ENCODE data around the gene PTPN14.

The PTPN14 gene

GRCh38 chr1:214515544-214516433 is 35.6 kb downstream of the PTPN14 start:
- no peak for DNase-seq
- no peak overlapping the region for H2BK120ac ChIP-seq (ENCODE audit: low read depth, low read length)
- no peak overlapping the region for H2AK5ac ChIP-seq (ENCODE audit: low read length)
- no peak overlapping the region for H3K56ac ChIP-seq (ENCODE audit: low read length)
- peaks cover 23% of the 10 kb centered on the region for H3K4me1 ChIP-seq (ENCODE audit: control insufficient read depth, low read depth, low read length)
- no peak overlapping the region for H3K4me2 ChIP-seq (ENCODE audit: low read length)
- no peak overlapping the region for H3K23ac ChIP-seq (ENCODE audit: low read length)
- H3K36me3 ChIP-seq (ENCODE audit: control insufficient read depth, insufficient read depth, low read length), result no peaks in the 10 kb centered on the region
- no peak overlapping the region for H2BK5ac ChIP-seq (ENCODE audit: low read length)
- no peak overlapping the region for H4K8ac ChIP-seq (ENCODE audit: low read depth, low read length)
- peaks cover 15% of the 10 kb centered on the region for H3K79me1 ChIP-seq (ENCODE audit: low read length)
- H3K79me2 ChIP-seq (ENCODE audit: control insufficient read depth, insufficient read depth, low read length), result peaks cover 73% of the 10 kb centered on the region
- no peak overlapping the region for H3K27ac ChIP-seq (ENCODE audit: low read depth, low read length)
- peak overlapping the region; percentile 68 for H3K18ac ChIP-seq (ENCODE audit: low read length)
- WGBS (ENCODE audit: extremely low coverage, insufficient coverage, low lambda C conversion rate), result no CpG with 5 or more reads among the region's 3 CpGs
- H3K27me3 ChIP-seq (ENCODE audit: insufficient read depth, low read length, poor library complexity), result no peaks in the 10 kb centered on the region
- peak overlapping the region; percentile 99 for H2BK15ac ChIP-seq (replicated peaks; ENCODE audit: low read depth)
- no peak overlapping the region for H3K9ac ChIP-seq (ENCODE audit: low read length)
- H4K5ac ChIP-seq (ENCODE audit: low read length), result no peak overlapping the region
- H3K4ac ChIP-seq (ENCODE audit: low read depth, low read length), result no peak overlapping the region
- no peak overlapping the region for H3K4me3 ChIP-seq (ENCODE audit: low read length)

GRCh38 chr1:214514819-214515383 is 36.5 kb downstream of the PTPN14 start:
- Histone ChIP-seq H2BK15ac (replicated peaks; ENCODE audit: low read depth) (no peak overlapping the region), H3K4me2 (ENCODE audit: low read length) (no peak overlapping the region), H3K18ac (ENCODE audit: low read length) (peak overlapping the region; percentile 72), H2AK5ac (ENCODE audit: low read length) (peak overlapping the region; percentile 43), H3K9ac (ENCODE audit: low read length) (peak overlapping the region; percentile 5), H3K36me3 (ENCODE audit: control insufficient read depth, insufficient read depth, low read length) (no peaks in the 10 kb centered on the region), H2BK5ac (ENCODE audit: low read length) (peak overlapping the region; percentile 81), H3K79me1 (ENCODE audit: low read length) (peaks cover 17% of the 10 kb centered on the region), H3K4me1 (ENCODE audit: control insufficient read depth, low read depth, low read length) (peaks cover 23% of the 10 kb centered on the region), H3K4me3 (ENCODE audit: low read length) (no peak overlapping the region), H3K23ac (ENCODE audit: low read length) (no peak overlapping the region), H4K8ac (ENCODE audit: low read depth, low read length) (no peak overlapping the region), H2BK120ac (ENCODE audit: low read depth, low read length) (no peak overlapping the region), H4K5ac (ENCODE audit: low read length) (no peak overlapping the region), H3K27me3 (ENCODE audit: insufficient read depth, low read length, poor library complexity) (no peaks in the 10 kb centered on the region), H3K27ac (ENCODE audit: low read depth, low read length) (peak overlapping the region; percentile 67), H3K79me2 (ENCODE audit: control insufficient read depth, insufficient read depth, low read length) (peaks cover 74% of the 10 kb centered on the region), H3K56ac (ENCODE audit: low read length) (peak overlapping the region; percentile 66), H3K4ac (ENCODE audit: low read depth, low read length) (peak overlapping the region; percentile 37)
- WGBS (ENCODE audit: extremely low coverage, insufficient coverage, low lambda C conversion rate), result no CpG with 5 or more reads among the region's 8 CpGs
- DNase-seq, result no peak

- Histone ChIP-seq H3K79me1 (ENCODE audit: low read length) (peaks cover 19% of the 10 kb centered on the region), H3K79me2 (ENCODE audit: control insufficient read depth, insufficient read depth, low read length) (peaks cover 74% of the 10 kb centered on the region), H4K8ac (ENCODE audit: low read depth, low read length) (no peak overlapping the region), H3K4me2 (ENCODE audit: low read length) (peak overlapping the region; percentile 32), H2BK120ac (ENCODE audit: low read depth, low read length) (peak overlapping the region; percentile 63), H3K18ac (ENCODE audit: low read length) (peak overlapping the region; percentile 72), H3K27ac (ENCODE audit: low read depth, low read length) (peak overlapping the region; percentile 67), H3K23ac (ENCODE audit: low read length) (no peak overlapping the region), H2BK15ac (replicated peaks; ENCODE audit: low read depth) (no peak overlapping the region), H3K27me3 (ENCODE audit: insufficient read depth, low read length, poor library complexity) (no peaks in the 10 kb centered on the region), H2BK5ac (ENCODE audit: low read length) (peak overlapping the region; percentile 81), H3K4me1 (ENCODE audit: control insufficient read depth, low read depth, low read length) (peaks cover 23% of the 10 kb centered on the region), H3K4me3 (ENCODE audit: low read length) (no peak overlapping the region), H3K9ac (ENCODE audit: low read length) (peak overlapping the region; percentile 5), H4K5ac (ENCODE audit: low read length) (no peak overlapping the region), H3K4ac (ENCODE audit: low read depth, low read length) (peak overlapping the region; percentile 37), H2AK5ac (ENCODE audit: low read length) (peak overlapping the region; percentile 43), H3K56ac (ENCODE audit: low read length) (peak overlapping the region; percentile 66), H3K36me3 (ENCODE audit: control insufficient read depth, insufficient read depth, low read length) (no peaks in the 10 kb centered on the region)
- DNase-seq, result peak; percentile 86
- no CpG with 5 or more reads among the region's 9 CpGs for WGBS (ENCODE audit: extremely low coverage, insufficient coverage, low lambda C conversion rate)
These were observed 37.2 kb downstream of the PTPN14 start for GRCh38 chr1:214514032-214514818.

- no peak overlapping the region for H3K23ac ChIP-seq (ENCODE audit: low read length)
- no peak overlapping the region for H3K56ac ChIP-seq (ENCODE audit: low read length)
- H2BK5ac ChIP-seq (ENCODE audit: low read length), result no peak overlapping the region
- peak overlapping the region; percentile 27 for H3K27ac ChIP-seq (ENCODE audit: low read depth, low read length)
- H3K79me2 ChIP-seq (ENCODE audit: control insufficient read depth, insufficient read depth, low read length), result peaks cover 75% of the 10 kb centered on the region
- no peaks in the 10 kb centered on the region for H3K27me3 ChIP-seq (ENCODE audit: insufficient read depth, low read length, poor library complexity)
- H3K4me2 ChIP-seq (ENCODE audit: low read length), result no peak overlapping the region
- DNase-seq, result peak; percentile 51
- peak overlapping the region; percentile 52 for H3K4ac ChIP-seq (ENCODE audit: low read depth, low read length)
- no peak overlapping the region for H3K9ac ChIP-seq (ENCODE audit: low read length)
- H4K5ac ChIP-seq (ENCODE audit: low read length), result no peak overlapping the region
- no peak overlapping the region for H2BK15ac ChIP-seq (replicated peaks; ENCODE audit: low read depth)
- peaks cover 23% of the 10 kb centered on the region for H3K4me1 ChIP-seq (ENCODE audit: control insufficient read depth, low read depth, low read length)
- no peak overlapping the region for H4K8ac ChIP-seq (ENCODE audit: low read depth, low read length)
- H3K18ac ChIP-seq (ENCODE audit: low read length), result no peak overlapping the region
- WGBS (ENCODE audit: extremely low coverage, insufficient coverage, low lambda C conversion rate), result no CpG with 5 or more reads among the region's 5 CpGs
- peak overlapping the region; percentile 49 for H2BK120ac ChIP-seq (ENCODE audit: low read depth, low read length)
- H3K4me3 ChIP-seq (ENCODE audit: low read length), result no peak overlapping the region
- no peaks in the 10 kb centered on the region for H3K36me3 ChIP-seq (ENCODE audit: control insufficient read depth, insufficient read depth, low read length)
- no peak overlapping the region for H2AK5ac ChIP-seq (ENCODE audit: low read length)
- peaks cover 19% of the 10 kb centered on the region for H3K79me1 ChIP-seq (ENCODE audit: low read length)
These were observed 38.0 kb downstream of the PTPN14 start for GRCh38 chr1:214513394-214513793.

- WGBS (ENCODE audit: extremely low coverage, insufficient coverage, low lambda C conversion rate), result no CpG with 5 or more reads among the region's 1 CpG
- Histone ChIP-seq H2BK5ac (ENCODE audit: low read length) (no peak overlapping the region), H3K79me2 (ENCODE audit: control insufficient read depth, insufficient read depth, low read length) (peaks cover 76% of the 10 kb centered on the region), H3K23ac (ENCODE audit: low read length) (no peak overlapping the region), H3K4me2 (ENCODE audit: low read length) (no peak overlapping the region), H3K18ac (ENCODE audit: low read length) (no peak overlapping the region), H3K4me3 (ENCODE audit: low read length) (no peak overlapping the region), H3K27ac (ENCODE audit: low read depth, low read length) (no peak overlapping the region), H2AK5ac (ENCODE audit: low read length) (no peak overlapping the region), H3K9ac (ENCODE audit: low read length) (no peak overlapping the region), H3K27me3 (ENCODE audit: insufficient read depth, low read length, poor library complexity) (no peaks in the 10 kb centered on the region), H2BK15ac (replicated peaks; ENCODE audit: low read depth) (no peak overlapping the region), H3K4me1 (ENCODE audit: control insufficient read depth, low read depth, low read length) (peaks cover 20% of the 10 kb centered on the region), H2BK120ac (ENCODE audit: low read depth, low read length) (no peak overlapping the region), H4K8ac (ENCODE audit: low read depth, low read length) (no peak overlapping the region), H3K79me1 (ENCODE audit: low read length) (peaks cover 14% of the 10 kb centered on the region), H3K36me3 (ENCODE audit: control insufficient read depth, insufficient read depth, low read length) (no peaks in the 10 kb centered on the region), H4K5ac (ENCODE audit: low read length) (no peak overlapping the region), H3K56ac (ENCODE audit: low read length) (no peak overlapping the region), H3K4ac (ENCODE audit: low read depth, low read length) (no peak overlapping the region)
- DNase-seq, result no peak
These were observed 39.8 kb downstream of the PTPN14 start for GRCh38 chr1:214511639-214511998.
